ENCODE results near the gene LIMS2. TPM values are rescaled to one million over a fixed set of nuclear protein-coding genes. Genes with fewer than 3 reads are reported as not detected.

LIMS2 gene
- total RNA-seq, 1 donor from 2014 or later: 194 TPM

DNA sequence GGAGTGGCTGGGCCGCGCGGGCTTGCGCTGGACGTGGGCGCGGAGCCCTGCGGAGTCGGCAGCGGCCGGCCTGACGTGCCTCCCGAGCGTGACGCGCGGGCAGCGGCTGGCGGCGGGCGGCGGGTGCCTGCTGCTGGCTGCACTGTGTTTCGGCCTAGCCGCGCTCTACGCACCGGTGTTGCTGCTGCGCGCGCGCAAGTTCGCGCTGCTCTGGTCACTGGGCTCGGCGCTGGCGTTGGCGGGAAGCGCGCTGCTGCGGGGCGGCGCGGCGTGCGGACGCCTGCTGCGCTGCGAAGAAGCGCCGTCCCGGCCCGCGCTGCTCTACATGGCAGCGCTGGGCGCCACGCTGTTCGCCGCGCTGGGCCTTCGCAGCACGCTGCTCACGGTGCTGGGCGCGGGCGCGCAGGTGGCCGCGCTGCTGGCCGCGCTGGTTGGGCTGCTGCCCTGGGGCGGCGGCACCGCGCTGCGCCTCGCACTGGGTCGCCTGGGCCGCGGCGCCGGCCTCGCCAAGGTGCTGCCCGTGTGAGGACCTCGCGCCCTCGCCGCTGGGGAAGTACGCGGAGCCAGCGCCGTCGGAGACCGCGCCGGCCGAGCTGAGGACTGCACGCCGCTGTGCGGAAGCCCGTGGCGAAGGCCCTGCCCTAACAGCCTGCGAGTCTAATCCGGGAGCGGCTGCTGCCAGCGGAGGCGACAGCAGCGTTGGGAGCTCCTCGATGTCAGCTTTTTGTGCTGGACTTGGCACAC lies 26.5 kb upstream of the LIMS2 start:
- DNase-seq (ENCODE audit: low spot score): peak; percentile 82
- intact Hi-C loops (cut with DNase I): no loop called here
- ATAC-seq: peak; percentile 67

DNA sequence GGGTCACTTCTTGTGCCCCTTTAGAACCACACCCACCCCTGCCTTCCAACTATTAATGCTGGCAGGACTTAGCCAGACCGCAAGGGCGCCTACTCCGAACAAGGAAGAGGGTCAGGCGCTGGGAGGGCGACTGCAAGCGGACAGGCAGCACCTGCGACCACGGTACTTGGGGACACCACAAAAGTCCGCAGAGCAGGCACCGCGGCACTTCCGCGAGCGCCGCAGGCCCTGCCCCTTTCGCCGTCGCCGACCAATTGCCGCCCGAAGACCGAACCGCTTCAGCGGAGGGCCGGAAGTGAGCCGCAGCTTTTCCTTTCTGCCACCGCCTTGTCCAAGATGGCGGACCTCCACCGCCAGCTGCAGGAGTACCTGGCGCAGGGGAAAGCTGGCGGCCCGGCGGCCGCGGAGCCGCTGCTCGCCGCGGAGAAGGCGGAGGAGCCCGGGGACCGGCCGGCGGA lies 25.9 kb upstream of the LIMS2 start, which contains the start of gene SFT2D3:
Gene SFT2D3 (plus strand): TSS at position 305 of the 458 bp plus-strand sequence. CDS start 32 bp downstream, at position 337.
- peak; percentile 95 for ATAC-seq
- intact Hi-C loops (cut with DNase I): no loop called here
- peak; percentile 94 for DNase-seq (ENCODE audit: low spot score)

DNA sequence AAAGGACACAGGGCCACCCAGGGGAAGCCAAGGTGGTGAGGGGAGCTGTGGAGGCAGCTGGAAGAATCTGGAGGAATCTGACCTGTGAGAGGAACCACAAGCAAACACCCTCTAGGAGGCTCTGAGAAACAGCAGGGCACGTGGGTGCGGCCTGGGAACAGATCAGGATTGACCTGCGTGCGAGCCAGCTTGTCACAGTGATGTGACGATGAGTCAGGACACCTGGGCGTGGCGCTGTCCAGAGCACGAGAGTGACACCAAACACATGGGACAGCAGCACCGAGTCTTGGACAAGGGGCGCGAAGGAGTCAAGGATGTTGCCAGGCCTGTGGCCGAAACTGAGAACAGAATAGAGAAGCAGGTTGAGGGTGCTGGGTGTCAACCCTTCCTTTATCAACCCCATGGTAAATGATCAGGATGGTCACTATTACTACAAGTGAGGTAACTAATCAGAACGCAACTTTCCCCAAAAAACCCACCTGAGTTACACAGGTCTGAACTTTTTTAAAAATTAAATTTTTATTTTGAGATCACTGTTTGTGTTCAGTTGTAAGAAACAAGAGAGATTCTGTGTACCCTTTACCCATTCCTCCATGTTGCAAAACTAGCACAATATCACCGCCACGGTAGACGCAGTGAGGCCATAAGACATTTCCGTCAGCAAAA lies 25.3 kb upstream of the LIMS2 start:
- ATAC-seq (peak; percentile 34), DNase-seq (ENCODE audit: low spot score) (peak; percentile 71)
- intact Hi-C loops (cut with DNase I): no loop called here

DNA sequence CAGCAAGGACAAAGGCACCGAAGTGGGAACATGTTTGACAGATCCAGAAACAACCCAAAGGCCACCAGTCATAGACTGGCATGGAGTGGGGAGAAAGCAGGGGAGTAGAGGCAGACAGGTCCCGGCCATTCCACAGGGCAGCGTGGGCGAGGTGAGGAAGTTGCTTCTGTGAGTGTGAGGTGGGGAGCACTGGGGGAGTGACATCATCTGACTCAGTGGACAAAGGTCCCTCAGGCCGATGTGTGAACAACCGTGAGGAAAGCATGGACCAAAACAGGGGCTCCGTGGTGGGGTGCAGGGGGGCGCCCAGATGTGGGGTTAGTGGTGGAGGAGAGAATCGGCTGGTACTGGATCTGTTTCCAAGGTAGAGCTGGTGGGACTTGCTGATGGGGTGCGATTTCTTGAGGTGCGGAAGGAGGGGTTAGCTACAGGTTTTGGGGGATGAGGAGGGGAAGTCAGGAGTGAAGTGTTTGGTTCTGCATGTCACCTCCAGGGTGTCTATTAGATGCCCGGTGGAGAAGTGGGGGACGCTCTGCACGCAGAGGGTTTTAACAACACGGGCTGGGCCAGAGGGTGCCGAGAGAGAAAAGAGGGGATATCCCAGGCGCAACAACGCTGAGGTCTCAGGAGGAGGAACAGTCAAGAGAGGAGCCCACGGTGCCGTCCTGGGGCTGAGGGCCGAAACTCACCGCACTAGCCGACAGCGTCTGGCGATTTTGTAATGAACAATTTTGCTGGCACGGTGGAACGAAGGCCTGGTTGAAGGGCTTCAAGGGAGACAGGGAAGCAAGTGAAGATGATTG lies 23.4 kb upstream of the LIMS2 start:
- intact Hi-C loops (cut with DNase I): loop anchor here (10.0 kb wide), 1 partner anchor 104 kb away; no protein-coding TSS in a partner anchor
- ATAC-seq (no peak), DNase-seq (ENCODE audit: low spot score) (no peak)

DNA sequence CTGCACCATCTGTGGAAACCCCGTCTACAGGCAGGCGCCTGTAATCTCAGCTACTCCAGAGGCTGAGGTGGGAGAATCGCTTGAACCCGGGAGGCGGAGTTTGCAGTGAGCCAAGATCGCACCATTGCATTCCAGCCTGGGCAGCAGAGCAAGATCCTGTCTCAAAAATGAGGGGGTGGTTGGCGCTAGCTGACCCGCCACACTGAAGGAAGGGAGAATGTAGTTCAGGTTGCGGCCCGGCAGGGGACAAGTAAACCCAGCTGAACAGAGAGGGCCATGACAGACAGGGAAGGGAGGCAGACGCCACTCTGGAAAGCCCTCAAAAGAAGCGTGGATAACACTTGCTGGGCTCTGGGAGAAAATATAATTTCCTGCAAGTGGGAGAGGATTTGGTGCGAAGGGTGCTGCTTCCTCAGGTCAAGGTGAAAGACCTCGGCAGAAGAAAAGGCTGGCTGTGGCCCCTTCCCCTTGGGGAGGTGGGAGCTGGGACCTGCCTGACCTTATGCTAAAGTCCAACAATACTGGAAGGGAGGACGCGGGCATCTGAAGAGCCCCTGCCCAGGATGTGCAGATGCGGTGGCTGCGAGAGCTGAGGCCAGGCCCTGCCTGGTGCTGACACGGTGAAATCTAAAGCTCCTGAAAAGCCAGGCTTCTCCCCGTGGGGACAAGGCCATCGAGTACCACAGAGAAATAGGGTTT lies 22.3 kb upstream of the LIMS2 start:
- no peak for DNase-seq (ENCODE audit: low spot score)
- intact Hi-C loops (cut with DNase I): loop anchor here (10.0 kb wide), 1 partner anchor 103 kb away; no protein-coding TSS in a partner anchor
- no peak for ATAC-seq

DNA sequence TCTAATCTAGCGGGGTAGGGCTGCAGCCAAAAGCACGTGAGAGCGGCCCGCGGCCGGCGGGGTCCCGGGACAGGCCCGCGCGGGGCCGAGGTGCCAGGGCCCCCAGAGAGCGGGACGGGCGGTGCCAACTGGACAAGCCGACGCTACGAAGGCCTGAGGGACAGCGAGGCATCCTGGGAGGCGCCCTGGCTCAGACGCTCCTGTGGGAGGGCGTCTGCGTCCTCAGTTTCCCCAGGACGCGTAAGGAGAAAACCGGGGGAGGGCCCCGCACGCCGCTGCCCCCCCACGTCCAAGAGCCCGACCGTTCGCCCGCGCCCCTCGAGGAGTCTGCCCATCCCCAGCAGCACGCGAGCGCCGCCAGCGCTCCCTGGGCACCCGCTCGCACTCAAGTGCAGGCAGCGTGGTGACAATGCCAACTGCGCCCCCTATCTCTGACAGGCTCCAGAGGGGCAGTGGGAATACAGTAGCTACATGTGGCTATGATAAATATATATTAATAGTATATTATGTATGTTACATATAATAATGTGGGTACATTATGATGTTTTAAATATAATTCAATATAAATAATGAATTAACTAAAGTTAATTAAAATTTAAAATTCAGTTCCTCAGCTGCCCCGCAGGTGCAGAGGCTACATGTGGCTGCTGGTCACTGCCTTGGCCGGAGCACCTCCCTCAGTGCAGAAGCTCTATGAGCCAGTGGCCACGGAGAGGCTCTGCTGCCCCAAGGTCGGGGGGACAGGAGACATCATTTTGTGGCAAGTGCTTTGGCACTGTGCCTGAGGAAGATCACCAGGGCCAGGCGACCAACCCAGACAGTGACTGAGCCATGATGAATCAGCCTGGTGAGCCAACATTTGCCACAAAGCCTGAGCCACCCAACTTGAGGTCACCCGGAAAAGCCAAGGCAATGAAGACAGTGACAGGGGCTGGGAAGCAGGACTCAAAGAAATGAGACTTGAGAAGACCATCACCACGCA lies 20.5 kb upstream of the LIMS2 start:
- intact Hi-C loops (cut with DNase I): loop anchor here (10.0 kb wide), 1 partner anchor 101 kb away; no protein-coding TSS in a partner anchor
- DNase-seq (ENCODE audit: low spot score) (peak; percentile 80), ATAC-seq (peak; percentile 69)

DNA sequence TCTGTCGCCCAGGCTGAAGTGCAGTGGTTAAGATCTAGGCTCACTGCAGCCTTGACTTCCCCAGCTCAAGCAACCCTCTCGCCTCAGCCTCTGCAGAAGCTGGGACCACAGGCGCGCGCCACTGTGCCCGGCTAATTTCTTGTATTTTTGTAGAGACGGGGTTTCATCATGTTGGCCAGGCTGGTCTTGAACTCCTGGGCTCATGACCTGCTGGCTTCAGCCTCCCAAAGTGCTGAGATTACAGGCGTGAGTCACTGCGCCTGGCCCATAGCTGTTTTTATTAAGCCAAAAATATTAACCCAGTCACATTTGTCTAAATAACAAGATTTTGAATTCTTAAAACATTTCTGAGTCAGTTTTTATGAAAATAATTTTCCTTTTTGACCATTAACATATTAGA lies 19.7 kb upstream of the LIMS2 start:
- DNase-seq (ENCODE audit: low spot score) (no peak), ATAC-seq (peak; percentile 58)
- intact Hi-C loops (cut with DNase I): loop anchor here (10.0 kb wide), 1 partner anchor 100 kb away; no protein-coding TSS in a partner anchor

DNA sequence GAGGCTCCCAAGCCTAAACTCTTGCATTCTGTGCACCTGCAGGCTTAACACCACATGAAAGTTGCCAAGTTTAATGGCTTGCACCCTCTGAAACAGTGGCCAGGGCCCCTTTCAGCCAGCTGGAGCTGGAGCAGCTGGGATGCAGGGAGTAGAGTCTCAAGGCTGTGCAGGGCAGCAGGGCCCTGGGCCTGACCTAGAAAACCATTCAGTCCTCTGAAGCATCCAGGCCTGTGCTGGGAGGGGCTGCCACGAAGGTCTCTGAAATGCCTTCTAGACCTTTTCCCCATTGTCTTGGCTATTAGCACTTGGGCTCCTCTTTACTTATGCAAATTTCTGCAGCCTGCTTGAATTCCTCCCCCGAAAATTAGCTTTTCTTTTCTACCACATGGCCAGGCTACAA lies 15.4 kb upstream of the LIMS2 start:
- intact Hi-C loops (cut with DNase I): loop anchor here (10.0 kb wide), 1 partner anchor 96 kb away; no protein-coding TSS in a partner anchor
- DNase-seq (ENCODE audit: low spot score): no peak
- no peak for ATAC-seq

DNA sequence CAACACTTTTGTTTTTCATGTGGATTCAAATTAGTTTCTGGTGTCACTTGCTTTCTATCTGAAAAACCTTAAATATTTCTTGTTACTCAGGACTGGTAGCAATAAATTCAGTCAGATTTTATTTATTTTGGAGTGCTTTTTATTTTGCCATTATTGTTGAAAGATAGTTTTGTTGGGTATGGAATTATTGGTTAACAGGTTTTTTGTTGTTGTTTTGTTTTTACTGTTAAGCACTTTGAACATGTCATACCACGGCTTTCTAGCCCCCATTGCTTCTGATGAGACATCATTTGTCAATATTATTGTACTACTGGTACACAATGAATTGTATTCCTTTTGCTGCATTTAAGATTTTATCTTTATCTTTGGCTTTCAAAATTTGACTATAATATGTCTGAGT lies 13.1 kb upstream of the LIMS2 start:
- ATAC-seq: no peak
- intact Hi-C loops (cut with DNase I): no loop called here
- DNase-seq (ENCODE audit: low spot score): no peak

DNA sequence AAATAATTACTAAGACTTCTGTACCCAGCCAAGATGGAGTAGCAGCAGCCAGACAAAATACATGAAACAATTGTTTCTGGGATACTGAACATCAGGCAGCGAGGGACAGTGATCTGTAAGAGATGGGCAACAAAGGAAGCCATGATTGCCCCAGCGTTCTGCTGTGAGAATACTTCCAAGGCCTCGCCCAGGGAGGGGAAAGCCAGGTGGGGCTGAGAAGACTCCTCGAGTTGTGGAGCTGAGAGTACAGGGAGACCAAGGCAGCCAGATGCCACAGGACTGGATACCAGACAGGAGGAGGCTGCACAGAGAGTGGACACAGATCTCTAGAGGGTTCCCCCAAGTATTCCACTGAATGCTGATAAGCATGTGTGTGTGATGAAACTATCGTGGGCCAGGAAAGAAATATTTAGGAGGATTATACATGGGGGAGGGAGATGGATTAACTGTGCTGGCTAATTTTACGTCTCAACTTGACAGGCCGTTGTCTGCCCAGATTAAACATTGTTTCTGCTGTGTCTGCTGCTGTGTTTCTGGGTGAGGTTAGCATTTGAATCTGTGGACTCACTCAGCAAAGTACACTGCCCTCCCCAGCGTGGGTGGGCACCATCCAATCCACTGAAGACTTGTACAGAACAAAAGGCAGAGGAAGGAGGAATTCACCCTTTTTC lies 10.2 kb upstream of the LIMS2 start:
- ATAC-seq: no peak
- intact Hi-C loops (cut with DNase I): no loop called here
- DNase-seq (ENCODE audit: low spot score): no peak

DNA sequence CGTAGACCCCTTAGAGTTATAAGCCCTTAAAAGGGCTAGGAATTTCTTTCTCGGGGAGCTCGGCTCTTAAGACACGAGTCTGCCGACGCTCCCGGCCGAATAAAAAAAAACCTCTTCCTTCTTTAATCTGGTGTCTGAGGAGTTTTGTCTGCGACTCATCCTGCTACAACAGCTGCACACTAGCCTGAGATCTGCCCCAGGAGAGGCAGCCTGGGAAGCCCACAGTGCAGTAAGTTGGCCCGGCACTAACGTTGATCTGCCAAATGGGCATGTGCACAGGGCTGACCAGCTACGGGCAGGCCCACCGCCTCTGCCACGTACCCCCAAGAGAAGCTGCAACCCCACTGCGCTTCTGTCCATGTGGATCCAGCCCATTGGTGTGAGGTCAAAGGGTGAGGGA lies 8.4 kb upstream of the LIMS2 start:
- ATAC-seq (peak; percentile 29), DNase-seq (ENCODE audit: low spot score) (no peak)
- intact Hi-C loops (cut with DNase I): no loop called here

DNA sequence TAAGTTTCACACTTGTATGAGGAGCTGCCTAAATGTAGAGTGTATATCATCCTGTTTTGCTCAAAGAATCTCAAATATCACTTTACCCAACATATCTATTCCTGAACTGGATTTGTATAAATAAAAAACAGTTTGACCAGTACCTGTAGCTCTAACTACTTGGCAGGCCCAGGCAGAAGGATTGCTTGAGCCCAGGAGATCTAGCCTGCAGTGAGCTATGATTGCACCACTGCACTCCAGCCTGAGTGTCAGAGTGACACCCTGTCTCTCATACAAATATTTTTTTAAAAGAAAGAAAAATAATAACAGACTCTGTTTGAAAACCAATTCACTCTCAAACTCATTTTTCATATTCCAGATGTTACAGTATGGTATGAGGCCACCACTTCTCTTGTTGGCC lies 7.7 kb upstream of the LIMS2 start:
- ATAC-seq (no peak), DNase-seq (ENCODE audit: low spot score) (no peak)
- intact Hi-C loops (cut with DNase I): no loop called here

DNA sequence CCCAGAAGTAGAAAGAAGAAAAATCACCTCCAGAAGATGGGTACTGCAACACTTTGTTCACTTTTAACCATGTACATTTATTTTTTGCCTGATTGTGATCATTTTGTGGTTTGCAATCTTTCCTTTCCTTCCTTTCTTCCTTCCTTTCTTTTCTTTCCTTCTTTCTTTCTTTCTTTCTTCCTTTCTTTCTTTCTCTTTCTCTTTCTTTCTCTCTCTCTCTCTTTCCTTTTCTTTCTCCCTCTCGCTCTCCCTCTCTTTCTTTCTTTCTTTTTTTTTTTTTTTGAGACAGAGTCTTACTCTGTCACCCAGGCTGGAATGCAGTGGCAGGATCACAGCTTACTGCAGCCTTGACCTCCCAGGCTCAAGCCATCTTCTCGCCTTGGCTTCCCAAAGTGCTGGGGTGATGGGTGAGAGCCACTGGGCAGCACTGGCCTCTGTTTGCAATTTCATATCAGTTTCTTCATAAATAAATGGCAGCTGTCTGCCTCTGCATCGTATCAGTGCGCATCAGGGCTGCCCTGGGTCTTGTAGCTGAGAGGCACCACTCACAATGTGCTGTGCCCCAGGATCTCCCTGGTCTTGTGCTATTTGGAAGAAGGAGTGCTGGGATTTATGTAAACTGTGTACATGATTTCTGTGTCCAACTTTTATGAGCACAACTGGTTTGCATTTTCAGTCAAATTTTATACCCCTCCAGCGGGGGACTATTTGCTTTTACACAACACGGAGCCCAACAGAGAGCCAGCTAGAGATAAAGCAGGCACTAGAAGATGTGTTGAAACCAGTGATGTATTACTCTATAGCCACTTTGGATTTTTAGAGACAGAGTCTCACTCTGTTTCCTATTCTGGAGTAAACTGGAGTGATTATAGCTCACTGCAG lies 6.9 kb upstream of the LIMS2 start:
- no peak for ATAC-seq
- no peak for DNase-seq (ENCODE audit: low spot score)
- intact Hi-C loops (cut with DNase I): no loop called here

DNA sequence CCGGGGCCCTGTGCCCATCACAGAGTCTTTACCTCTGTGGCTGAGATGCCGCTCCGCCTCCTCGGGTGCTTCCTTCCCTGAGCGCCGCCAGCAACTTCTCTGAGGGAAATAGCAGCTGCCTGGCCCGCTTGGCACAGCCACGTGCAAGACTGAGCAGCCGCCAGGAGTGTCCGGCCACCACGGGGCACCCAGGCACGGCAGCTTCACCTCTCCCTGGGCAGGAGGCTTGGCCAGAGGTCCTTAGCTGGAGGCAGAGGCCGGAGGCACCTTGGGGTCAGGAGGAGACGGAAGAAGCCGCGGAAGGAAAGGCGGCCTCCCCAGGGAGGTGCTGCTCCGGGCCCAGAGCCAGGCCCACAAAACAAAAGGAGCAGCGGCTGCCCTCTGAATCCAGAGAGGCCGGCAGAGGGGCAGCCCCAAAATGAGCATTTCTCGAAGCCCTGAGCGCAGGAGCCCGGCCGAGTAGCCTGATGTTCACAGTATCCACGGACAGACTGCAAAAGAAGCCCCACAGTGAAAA lies 6.0 kb upstream of the LIMS2 start:
- ATAC-seq: peak; percentile 48
- DNase-seq (ENCODE audit: low spot score): no peak
- intact Hi-C loops (cut with DNase I): no loop called here

DNA sequence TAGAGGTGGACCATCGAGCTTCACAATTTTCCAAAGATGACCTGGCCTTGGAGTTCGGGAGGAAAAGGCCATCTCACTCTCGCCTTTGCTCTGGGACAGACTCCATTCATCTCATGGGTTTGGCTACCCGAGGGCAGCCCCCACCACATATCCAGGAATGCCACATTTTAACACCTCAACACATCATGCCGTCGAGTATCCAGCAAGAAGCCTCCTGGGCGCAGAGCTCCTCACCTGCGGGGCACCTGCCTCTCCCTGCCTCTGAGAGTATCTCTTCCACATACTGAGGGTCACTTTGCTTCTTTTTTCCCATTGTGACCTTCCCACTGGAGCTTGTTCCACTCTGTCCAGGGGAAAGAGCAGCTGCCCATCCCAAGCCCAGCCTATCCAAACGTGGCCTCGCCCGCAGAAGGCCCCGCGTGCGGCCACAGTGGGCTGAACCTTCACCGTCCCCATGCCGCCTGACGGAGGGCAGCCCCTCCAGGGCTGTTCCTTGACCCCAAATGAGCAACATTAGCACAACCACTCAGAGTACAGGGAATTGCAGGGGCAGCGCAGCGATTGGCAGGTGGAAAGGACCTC lies 5.5 kb upstream of the LIMS2 start:
- ATAC-seq (no peak), DNase-seq (ENCODE audit: low spot score) (no peak)
- intact Hi-C loops (cut with DNase I): no loop called here
